Stimulated activated CD8-positive, alpha-beta memory T cell treated with anti-CD3 and anti-CD28 coated beads, Interleukin-2, amount 100 ng/mL, for 48 hours (primary cell): ENCODE data around the gene AOPEP.

Source experiments
- DNase-seq, 2 donors: peaks; one replicate each; pipeline ENCODE4 v3.0.0-alpha.2; 2020; ENCODE audit warnings: low read depth in 2 of 2

The AOPEP gene

DNA sequence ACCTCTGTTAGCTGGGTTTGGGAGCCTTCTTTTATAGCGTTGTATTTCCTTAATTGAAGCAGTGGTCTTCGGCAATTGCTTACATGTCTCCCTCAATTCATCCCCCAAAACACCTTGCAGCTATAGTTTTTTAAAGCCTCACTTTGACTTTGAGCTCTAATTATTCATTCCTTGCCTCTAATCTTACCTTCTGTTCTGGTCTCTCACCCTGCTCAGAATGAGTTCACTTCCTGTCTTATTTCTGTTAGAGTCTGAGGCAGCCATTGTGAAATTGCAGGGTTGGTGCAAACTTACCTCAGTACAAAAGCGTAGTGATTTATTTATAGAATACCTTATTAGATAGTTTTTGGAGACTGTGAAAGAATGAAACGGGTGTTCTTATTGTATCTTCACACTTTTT is 35.0 kb downstream of the AOPEP start:
- DNase-seq = no peak

DNA sequence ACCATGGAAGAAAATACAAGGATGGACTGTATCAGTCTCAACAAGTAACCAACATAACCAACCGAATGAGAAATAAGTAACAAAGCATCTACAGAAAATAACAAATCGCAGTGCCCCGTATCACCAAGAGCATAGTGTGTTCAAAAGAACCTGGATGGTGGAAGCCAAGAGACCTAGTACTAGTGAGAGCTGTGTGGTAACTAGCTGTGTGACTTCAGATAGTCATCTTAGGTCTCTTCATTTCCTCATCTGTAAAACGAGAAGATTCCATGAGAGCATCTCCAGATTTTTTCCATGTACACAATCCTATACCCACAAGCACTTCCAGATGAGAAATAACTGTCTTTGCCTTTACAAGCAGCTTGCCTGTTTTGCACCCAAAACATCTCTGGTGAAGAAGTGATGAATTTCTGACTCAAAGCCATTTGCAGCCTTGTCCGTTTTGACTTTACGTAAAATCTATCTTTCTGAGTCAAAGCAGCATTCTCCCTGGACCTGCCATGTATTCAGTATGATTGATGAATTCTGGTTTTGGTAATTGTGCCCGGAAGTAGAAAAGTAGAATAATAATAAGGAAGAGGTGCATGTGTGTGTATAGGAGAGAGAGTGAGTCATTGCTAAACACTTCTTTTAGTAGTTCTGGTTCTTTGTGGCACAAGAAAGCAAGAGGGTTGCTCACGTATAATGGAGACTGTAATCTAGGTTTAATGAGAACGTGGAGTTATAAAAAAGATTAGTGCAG is 41.0 kb downstream of the AOPEP start:
- DNase-seq = no peak

DNA sequence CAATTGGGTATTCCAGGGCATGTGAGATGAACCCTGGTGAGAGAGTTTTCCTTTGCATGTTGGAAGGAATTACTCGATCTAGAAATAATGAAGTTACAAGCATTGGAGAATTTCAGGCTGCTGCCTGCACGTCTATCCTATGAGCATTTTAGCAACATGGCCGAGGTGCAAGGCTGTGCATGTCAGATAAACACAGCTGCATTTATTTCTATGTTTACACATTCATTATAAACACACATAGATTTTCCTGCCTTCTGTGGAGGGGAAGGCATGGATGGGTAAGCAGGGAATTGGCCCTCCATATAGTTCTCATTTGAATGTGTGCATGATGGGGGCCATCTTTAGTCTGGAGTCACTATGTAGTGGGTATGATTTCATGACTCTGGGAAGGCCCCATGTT is 42.3 kb downstream of the AOPEP start:
- no peak for DNase-seq

DNA sequence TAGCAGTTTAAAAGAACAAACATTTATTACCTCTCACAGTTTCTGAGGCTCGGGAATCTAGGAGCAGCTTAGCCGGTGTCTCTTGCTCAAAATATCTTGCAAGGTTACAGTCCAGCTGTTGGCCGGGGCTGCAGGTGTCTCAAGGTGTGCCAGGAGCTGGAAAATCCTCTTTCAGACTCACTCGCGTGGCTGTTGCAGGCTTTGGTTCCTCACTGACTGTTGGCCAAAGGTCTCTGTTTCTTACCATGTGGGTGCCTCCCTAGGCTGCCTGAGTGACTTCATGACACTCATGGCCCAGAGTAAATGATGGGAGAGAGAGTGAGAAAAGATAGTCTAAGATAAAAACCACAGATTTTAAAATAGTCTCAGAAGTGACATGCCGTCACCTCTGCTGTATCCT is 43.8 kb downstream of the AOPEP start:
- no peak for DNase-seq

DNA sequence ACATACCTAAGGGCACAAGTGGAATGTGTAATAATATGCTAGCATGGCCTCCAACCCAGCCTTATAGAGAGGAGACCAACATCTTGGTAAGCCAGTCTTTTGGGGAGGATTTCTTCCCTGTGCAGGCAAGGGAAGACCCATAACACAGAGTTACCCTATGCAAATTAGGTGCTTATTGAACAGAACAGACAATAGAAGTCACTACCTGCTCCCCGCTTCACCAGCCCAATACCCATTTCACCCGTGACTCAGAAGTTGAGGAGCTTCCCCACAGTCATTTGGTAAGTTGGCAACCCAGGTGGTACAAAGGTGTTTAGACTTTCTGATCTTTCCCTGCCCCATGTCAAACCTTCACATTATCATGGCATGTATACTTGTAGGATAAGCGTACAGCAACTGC is 44.6 kb downstream of the AOPEP start:
- no peak for DNase-seq

DNA sequence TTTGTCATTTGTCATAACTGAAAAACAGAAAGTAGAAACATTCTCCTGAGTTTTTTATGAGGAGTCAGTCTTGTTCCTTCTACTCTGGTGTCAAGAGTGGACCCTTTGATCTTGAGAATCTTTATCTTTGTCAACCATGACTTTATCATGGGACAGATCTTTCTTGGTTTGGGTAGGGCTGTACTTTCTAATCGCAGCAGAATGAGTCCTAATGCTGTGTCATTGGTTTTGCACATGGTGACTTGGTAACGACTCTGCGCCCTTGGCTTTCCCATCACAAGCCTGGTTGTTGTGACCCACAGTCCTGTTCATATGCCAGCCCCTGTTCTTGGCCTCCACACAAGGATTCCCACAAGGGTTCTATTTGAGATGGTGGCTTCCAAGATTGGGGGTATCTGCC is 45.6 kb downstream of the AOPEP start:
- DNase-seq = no peak

DNA sequence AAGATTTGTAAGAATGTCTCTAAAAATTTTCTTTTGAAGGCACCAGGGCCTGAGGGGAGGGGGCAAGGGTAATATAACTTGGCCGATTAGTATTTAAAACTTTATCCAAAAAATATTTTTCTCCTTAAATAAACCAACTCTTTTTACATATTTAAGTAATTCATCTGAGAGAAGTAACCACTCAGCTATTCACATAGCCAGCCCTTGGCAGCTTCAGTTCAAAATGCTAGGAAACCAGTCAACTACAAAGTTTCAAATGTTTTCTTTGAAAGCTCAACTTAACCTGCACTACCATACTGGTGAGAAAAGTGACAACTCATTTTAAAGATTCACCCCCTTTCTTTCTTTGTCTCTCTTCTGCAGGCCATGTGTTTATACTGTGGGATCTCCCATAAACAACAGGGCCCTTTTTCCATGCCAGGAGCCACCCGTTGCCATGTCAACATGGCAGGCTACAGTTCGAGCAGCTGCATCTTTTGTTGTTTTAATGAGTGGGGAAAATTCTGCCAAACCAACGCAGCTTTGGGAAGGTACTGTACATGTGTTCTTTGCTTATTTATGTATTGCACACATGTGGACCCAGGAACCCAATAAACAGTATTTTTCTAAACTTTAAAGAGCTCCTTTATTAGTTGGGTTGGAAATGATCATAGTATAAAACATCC is 46.3 kb downstream of the AOPEP start:
- no peak for DNase-seq

DNA sequence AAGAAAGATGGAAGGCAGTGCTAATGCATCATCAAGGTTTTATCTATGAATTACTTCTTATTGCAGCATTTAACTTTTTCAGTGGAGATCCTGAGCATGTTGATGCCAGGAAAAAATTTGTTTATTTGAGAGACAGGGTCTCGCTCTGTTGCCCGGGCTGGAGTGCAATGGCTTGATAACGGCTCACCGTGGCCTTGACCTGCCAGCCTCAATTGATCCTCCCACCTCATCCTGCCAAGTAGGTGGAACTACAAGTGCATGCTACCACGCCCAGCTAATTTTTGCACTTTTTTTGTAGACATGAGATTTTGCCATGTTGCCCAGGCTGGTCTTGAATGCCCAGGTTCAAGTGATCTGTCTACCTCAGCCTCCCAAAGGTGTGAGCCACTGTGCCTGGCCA is 47.2 kb downstream of the AOPEP start:
- DNase-seq = no peak

DNA sequence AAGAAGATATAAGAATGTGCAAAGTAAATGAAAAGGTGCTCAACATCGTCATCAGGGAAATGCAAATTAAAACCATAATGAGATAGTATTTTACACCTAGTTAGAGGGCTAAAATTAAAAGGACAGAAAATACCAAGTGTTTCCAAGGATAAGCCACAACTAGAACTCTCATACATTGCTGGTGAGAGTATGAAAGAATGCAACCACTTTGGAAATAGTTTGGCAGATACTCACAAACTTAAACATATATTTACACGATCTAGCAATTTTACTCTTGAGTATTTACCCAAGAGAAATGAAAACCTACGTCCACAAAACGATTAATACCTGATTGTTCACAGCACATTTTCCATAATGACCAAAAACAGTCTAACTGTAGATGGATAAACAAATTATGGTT is 51.5 kb downstream of the AOPEP start:
- no peak for DNase-seq

DNA sequence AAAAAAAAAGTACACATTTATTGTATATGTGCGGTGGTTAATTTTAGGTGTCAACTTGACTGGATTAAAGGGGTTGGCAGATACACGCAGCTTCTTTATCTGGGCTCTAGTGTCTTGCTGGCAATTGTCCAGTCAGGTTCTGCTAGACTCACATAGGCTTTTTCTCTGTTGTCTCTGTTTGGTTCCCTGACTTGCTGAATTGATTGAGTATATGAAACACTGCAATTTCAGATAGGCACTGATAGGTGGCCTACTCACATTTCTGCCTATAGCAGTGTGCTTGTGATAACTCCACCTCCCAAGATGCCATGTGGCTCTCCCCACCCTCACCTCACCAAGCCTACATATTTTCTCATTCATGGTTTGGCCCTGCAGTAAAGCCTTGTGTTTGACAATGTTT is 52.5 kb downstream of the AOPEP start:
- no peak for DNase-seq

DNA sequence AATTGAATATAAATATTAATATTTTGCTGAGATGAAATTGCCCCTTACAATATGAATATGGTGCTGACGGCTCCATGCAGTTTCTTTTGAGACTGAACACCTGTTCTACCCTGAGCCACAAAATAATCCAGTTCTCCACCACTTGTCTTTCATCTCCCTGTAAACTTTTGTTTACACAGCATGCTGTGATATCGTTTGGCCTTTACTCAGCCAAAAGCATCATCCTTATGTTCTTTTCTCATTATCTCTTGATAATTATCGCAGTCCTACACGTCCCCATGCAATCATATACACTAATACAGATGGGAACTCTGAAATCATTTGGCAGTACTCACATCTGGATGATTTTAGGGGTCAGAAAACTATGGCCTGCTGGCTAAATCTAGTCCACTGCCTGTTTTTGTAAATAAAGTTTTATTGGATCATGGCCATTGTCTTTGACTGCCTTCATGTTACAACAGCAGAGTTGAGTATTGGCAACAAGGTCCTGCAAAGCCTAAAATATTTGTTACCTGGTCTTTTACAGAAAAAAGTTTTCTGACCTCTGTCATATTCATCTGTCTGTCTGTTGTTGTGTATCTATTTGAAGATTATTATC is 53.3 kb downstream of the AOPEP start:
- no peak for DNase-seq

DNA sequence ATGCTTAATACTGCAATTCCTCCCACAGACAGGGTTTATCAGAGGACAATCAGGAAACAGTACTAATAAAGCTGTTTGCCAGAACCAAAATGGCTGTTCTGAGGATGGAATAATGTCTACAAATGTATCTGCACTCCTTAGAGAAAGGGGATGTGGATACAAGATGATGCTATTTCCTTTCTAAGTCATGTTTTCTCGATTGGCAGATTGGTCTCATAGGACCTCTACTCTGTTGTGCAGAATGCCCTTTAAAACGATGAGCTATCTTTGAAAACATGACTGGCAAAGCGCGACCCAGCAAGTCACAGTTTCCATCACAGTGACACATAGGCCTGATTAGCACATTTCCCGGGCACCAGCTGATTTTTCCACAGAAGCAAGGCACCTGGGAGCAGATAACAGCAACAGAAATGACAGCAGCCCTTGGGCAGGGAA is 54.0 kb downstream of the AOPEP start:
- DNase-seq = peak in 1 of 2 donors; percentile 6

DNA sequence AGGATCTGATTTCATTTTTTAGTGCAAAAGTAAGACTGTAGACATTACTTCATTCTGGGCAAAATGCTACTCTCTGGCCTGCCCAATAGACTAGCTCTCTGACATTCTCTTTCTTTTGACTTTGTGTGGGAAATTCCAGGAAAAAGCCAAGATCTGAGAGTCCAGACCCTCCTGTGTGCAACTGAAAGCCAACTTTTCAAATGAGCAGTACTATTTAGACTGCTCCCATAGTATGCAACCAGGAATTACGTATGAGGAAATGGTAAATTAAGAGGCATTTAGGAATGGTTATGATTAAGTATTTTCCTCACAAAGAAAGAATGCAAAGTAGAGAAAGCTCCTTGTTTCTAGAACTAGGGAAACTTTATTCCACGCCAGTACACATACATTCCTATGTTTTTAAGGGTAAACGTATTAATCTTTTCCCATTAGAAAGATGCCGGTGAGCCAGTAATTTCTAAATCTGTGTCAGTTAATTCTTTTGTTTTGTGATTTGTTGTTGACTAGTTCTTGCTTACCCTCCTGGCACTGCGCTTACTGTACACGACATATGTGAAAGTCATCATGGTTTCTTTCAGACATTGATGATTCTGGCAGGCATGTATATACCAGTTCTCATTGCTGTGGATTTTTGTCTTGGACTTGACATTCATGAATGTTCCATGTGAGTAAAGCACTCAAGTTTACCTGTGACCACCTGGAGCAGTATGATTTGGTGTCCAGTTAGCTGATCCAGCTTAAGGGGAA is 56.0 kb downstream of the AOPEP start:
- no peak for DNase-seq

DNA sequence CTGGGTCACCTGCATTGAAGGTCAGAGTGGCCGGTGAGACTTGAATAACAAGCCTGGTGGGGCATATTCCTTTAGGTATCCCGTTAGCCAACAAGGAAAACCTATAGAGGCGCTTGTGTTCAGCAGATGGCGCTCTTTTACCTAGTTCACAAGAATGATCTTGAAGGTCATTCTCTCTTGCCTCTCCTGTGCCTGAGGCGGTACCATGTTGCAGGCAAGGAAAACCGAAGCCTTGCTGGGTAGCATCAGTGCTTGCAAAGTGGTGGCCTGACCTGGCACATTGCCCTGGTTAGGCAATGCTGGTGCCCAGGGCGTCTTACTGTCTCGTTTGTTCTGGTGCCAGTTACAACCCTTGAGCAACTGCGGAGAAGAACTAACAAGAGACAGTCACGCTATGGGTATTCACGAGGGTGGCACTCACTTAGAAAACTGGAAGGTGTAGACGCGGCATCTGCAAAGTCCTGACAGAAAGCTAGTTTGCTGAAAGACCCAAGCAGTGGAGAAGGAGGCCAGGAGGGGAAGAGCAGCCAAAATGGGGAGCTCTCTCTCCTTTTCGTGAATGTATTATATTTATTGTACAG is 56.7 kb downstream of the AOPEP start:
- DNase-seq = peak in 1 of 2 donors; percentile 18

DNA sequence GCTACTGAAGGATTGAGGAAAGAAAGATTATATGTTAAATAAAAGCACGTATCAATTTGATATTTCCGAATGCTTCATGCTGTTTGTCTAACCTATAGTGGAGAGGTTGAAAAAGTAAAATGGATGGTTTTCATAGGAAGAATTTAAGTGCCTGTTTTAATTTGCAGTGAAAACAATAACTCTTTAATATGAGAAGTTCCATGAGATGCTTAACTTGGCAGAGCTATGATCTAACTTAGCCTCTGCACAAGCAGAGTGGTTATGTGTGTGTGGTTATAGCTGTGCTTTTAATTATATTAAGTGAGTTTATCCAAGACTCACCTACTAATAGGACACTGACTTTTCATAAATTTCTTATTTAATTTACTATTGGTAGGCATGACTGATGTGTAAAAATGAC is 57.4 kb downstream of the AOPEP start:
- no peak for DNase-seq

DNA sequence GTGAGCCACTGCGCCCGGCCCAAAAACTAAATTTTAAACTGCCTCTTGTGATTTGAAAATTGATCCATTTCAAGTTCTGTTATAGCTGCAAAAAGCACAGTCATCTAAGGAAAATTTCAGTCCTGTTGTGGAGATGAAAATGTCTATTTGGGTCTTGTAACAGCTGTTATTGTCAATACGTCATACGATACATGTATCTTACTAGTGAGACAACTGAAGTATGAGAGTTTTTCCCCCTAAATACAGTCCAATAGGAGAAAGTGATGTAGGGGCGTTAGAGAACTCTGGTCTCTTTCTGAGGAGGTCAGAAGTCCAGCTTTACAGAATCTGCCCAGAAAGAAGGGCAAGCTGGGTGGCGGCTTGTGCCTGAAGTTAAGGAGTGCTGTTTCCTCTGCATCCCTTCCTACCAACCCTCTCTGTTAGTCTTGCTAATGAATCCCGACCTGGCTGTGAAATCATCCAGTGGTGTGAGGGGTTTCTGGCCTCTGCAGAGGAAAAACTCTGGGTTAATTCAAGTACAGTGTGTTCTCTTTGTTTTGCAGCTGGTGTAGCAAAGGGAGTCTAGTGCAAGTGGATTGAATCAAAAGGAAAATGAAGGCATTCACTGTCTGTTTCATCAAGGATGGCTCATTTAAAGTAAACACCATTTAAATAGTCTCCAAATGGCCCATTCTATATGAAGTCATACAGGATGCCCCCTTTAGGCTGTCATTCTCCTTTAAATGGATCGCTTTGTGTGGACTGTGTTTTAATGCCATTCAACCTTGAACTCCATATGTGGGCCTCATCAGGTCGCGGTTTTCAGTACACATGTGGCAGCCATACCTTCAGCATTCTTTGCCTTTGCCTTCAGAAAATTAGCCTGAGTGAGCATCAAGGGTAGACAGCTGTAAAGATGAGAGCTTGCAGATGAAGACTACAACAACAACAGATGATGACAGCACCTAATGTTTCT is 59.0 kb downstream of the AOPEP start:
- no peak for DNase-seq

DNA sequence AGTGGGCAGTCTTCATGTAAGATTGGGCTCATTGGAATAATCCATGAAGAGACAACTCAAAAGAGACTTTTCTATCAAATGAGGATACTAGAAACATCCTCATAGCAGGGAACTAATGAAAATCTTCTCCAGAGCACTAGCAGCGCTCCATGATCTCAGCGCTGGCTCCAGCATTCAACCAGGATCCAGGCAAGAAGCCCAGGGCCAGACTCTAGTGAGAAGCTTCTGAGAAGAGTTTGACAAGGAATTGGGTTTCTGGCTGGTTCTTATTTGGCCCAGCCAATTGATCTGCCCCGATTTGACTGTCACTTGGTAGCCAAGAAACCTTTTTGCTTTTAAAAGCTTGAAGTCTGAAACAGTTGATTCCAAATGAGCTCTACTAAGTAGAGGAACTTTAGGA is 60.1 kb downstream of the AOPEP start:
- DNase-seq = no peak

DNA sequence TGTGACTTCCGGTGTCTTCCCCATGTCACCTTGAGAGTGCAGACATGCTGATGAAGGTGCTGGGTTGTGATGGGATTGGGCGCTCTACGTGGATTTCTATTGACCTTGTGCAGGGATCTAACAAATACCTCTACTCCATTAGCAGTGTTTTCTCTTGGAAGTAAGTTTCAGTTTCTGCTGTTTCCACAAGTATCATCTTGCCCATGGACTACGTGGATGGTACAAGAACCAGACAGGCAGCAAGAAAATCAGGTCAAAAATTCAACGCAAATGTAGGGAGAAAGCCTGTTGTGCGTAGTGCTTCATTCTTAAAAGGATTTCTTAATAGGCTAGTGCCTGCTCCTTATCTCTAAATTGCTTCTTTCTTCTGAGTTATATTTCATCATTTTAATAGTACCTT is 60.8 kb downstream of the AOPEP start:
- DNase-seq = no peak

DNA sequence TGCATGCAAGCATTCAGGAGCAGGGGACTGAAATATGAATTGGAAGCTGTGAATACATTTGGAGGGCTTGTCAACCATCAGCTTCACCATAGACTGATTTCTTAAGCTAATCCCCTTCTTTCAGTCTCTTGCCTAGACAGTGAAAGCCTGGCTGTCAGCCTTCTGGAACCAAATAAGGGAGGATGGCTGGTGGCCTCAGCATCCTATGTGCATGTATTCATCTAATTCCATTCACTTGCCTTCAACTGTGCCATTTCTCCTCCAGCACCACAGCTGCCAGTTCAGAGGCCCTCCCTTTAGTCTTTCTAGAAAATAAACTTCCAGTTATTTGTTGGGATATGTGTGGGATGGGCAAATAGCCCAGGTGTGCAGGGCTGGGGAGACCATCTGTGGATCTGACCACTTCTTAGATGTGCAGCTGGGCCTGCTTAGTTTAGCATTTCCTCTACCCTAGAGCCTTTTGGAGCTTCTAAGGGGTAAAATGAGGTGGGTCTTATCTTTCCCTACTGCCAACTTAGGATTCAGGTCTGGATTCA is 62.1 kb downstream of the AOPEP start:
- DNase-seq = no peak

DNA sequence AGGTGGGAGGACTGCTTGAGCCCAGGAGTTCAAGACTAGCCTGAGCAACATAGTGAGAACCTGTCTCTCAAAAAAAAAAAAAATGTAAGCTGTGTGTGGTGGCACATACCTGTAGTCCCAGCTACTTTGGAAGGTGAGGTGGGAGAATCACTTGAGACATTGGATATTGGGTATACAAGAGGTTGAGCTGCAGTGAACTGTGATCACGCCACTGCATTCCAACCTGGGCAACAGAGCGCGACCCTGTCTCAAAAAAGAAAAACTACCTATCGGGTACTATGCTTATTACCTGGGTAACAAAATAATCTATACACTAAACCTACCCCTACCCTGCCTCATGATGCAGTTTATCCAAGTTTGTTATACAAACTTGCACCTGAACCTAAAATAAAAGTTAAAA is 64.9 kb downstream of the AOPEP start:
- DNase-seq = no peak

DNA sequence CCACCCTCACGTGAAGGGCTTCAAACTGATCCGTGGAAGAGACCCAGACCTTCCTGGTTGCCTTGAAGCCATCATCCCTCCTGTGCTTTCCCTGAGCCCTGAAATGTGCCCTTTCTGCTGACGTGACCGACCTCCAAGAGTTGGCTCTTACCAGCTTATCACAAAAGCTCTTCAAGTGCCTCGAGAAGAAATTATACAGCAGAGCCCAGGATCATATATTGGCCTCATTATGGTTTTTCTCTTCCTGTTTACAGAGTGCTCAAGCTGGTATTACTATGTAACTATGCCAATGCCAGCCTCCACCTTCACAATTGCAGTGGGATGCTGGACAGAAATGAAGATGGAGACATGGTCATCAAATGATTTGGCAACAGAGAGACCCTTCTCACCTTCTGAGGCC is 66.0 kb downstream of the AOPEP start:
- no peak for DNase-seq
